WTC11 (cell line): ENCODE results near the gene HTRA2. TPM values are rescaled to one million over a fixed set of nuclear protein-coding genes. Genes with fewer than 3 reads are reported as not detected.

ENCODE experiments used
- ATAC-seq: fragments of 200-7000 bp; cut with Tn5 transposase; 2 replicates; pipeline ENCODE4 v1.10.0; 2021; ENCODE audit warnings: mild to moderate bottlenecking, moderate library complexity
- CTCF ChIA-PET: fragments of 300-600 bp; sonication (Branson Sonifier 250); formaldehyde crosslinking; loops from one replicate; lab custom pipeline; 2021; ENCODE audit warnings: antibody characterized with exemption; lab: Charles Lee
- POLR2A ChIA-PET: fragments of 350-600 bp; sonication (Branson Sonifier 250); formaldehyde crosslinking; loops from one replicate; lab custom pipeline; 2021; ENCODE audit warnings: antibody characterized with exemption; lab: Charles Lee
- DNase-seq: peaks from one replicate; pipeline ENCODE4 v3.0.0; 2021; ENCODE audit warnings: low spot score
- H3K27ac Mint-ChIP-seq: 2 replicates; pipeline ENCODE4 v1.8.0; 2021; ENCODE audit warnings: mixed read lengths
- H3K27me3 Mint-ChIP-seq: 2 replicates; pipeline ENCODE4 v1.8.0; 2021; ENCODE audit warnings: low read depth, mild to moderate bottlenecking, moderate library complexity, mixed read lengths
- H3K36me3 Mint-ChIP-seq: 2 replicates; pipeline ENCODE4 v1.8.0; 2021; ENCODE audit warnings: mixed read lengths
- H3K4me1 Mint-ChIP-seq: 2 replicates; pipeline ENCODE4 v1.8.0; 2022; ENCODE audit warnings: mixed read lengths
- H3K4me3 Mint-ChIP-seq: 2 replicates; pipeline ENCODE4 v1.8.0; 2021; ENCODE audit warnings: mild to moderate bottlenecking, moderate library complexity, mixed read lengths
- H3K9me3 Mint-ChIP-seq: 2 replicates; pipeline ENCODE4 v1.8.0; 2021; ENCODE audit warnings: mixed read lengths
- ATF1 ChIP-seq: sonication (generic); formaldehyde crosslinking; IDR thresholded peaks from 2 replicates; pipeline ENCODE4 v1.8.1; 2023; ENCODE audit warnings: mild to moderate bottlenecking, moderate library complexity, missing genetic modification reagents
- CREM ChIP-seq: sonication (generic); formaldehyde crosslinking; IDR thresholded peaks from 2 replicates; pipeline ENCODE4 v1.8.1; 2022; ENCODE audit warnings: mild to moderate bottlenecking, missing genetic modification reagents, moderate library complexity
- ELF4 ChIP-seq: sonication (generic); formaldehyde crosslinking; IDR thresholded peaks from 2 replicates; pipeline ENCODE4 v1.8.1; 2022; ENCODE audit warnings: low read depth, mild to moderate bottlenecking, moderate library complexity, missing genetic modification reagents
- EMX1 ChIP-seq: fragments of 250-450 bp; sonication (Bioruptor Pico); IDR thresholded peaks from 2 replicates; pipeline ENCODE4 v1.8.0; 2021; ENCODE audit warnings: mild to moderate bottlenecking
- ESRRA ChIP-seq: sonication (generic); formaldehyde crosslinking; IDR thresholded peaks from 2 replicates; pipeline ENCODE4 v1.8.1; 2022; ENCODE audit warnings: mild to moderate bottlenecking, missing genetic modification reagents, borderline replicate concordance
- FOXK1 ChIP-seq: sonication (generic); formaldehyde crosslinking; IDR thresholded peaks from 2 replicates; pipeline ENCODE4 v1.8.0; 2022; ENCODE audit warnings: mild to moderate bottlenecking, moderate library complexity, missing genetic modification reagents
- FOXP1 ChIP-seq: sonication (generic); formaldehyde crosslinking; IDR thresholded peaks from 2 replicates; pipeline ENCODE4 v1.8.0; 2022; ENCODE audit warnings: missing genetic modification reagents, mild to moderate bottlenecking, moderate library complexity, borderline replicate concordance
- JAZF1 ChIP-seq: fragments of 250-450 bp; sonication (Bioruptor Pico); IDR thresholded peaks from 2 replicates; pipeline ENCODE4 v1.9.0; 2021; ENCODE audit warnings: moderate library complexity, mild to moderate bottlenecking, inconsistent platforms
- MXD4 ChIP-seq: fragments of 250-450 bp; sonication (Bioruptor Pico); IDR thresholded peaks from 2 replicates; pipeline ENCODE4 v1.8.0; 2021; ENCODE audit warnings: mild to moderate bottlenecking, moderate library complexity, borderline replicate concordance
- MYBL2 ChIP-seq: sonication (generic); formaldehyde crosslinking; IDR thresholded peaks from 2 replicates; pipeline ENCODE4 v1.8.1; 2023; ENCODE audit warnings: mild to moderate bottlenecking, moderate library complexity, missing genetic modification reagents
- TCF7 ChIP-seq: sonication (generic); formaldehyde crosslinking; IDR thresholded peaks from 2 replicates; pipeline ENCODE4 v1.8.0; 2022; ENCODE audit warnings: mild to moderate bottlenecking, low read depth, missing genetic modification reagents, moderate library complexity
- TP53 ChIP-seq: sonication (generic); formaldehyde crosslinking; IDR thresholded peaks from 2 replicates; pipeline ENCODE4 v1.8.1; 2023; ENCODE audit warnings: mild to moderate bottlenecking, missing genetic modification reagents
- ZNF121 ChIP-seq: sonication (generic); formaldehyde crosslinking; IDR thresholded peaks from 2 replicates; pipeline ENCODE4 v1.8.0; 2023; ENCODE audit warnings: missing genetic modification reagents
- ZNF138 ChIP-seq: sonication (generic); formaldehyde crosslinking; conservative IDR thresholded peaks from 2 replicates; pipeline ENCODE4 v1.8.1; 2022; ENCODE audit warnings: mild to moderate bottlenecking, moderate library complexity, missing genetic modification reagents
- ZNF219 ChIP-seq: sonication (generic); formaldehyde crosslinking; IDR thresholded peaks from 2 replicates; pipeline ENCODE4 v1.8.0; 2023; ENCODE audit warnings: missing genetic modification reagents, mild to moderate bottlenecking, borderline replicate concordance
- ZNF317 ChIP-seq: sonication (generic); formaldehyde crosslinking; IDR thresholded peaks from 2 replicates; pipeline ENCODE4 v1.8.1; 2023; ENCODE audit warnings: low read depth, mild to moderate bottlenecking, moderate library complexity, missing genetic modification reagents, borderline replicate concordance
- total RNA-seq: library from RNA; stranded (reverse); gene quantifications from 3 replicates; pipeline ENCODE4 v1.2.3, GENCODE V29; 2021
- TF ChIP-seq, protein P1 (sequence below): sonication (generic); formaldehyde crosslinking; IDR thresholded peaks from 2 replicates; pipeline ENCODE4 v1.8.0; 2023; ENCODE audit warnings: missing genetic modification reagents, mild to moderate bottlenecking, borderline replicate concordance
- TF ChIP-seq, protein P2 (sequence below): fragments of 200-600 bp; IDR thresholded peaks from 2 replicates; pipeline ENCODE4 v1.8.0; 2022; ENCODE audit warnings: antibody characterized with exemption
- TF ChIP-seq, protein P3 (sequence below): sonication (generic); formaldehyde crosslinking; IDR thresholded peaks from 2 replicates; pipeline ENCODE4 v1.8.1; 2023; ENCODE audit warnings: mild to moderate bottlenecking, missing genetic modification reagents, moderate library complexity
- TF ChIP-seq, protein P4 (sequence below): sonication (generic); formaldehyde crosslinking; conservative IDR thresholded peaks from 2 replicates; pipeline ENCODE4 v1.8.1; 2022; ENCODE audit warnings: mild to moderate bottlenecking, missing genetic modification reagents
- TF ChIP-seq, protein P5 (sequence below): fragments of 250-450 bp; sonication (Bioruptor Pico); conservative IDR thresholded peaks from 2 replicates; pipeline ENCODE4 v1.9.0; 2021; ENCODE audit warnings: mild to moderate bottlenecking
- TF ChIP-seq, protein P6 (sequence below): sonication (generic); formaldehyde crosslinking; IDR thresholded peaks from 2 replicates; pipeline ENCODE4 v1.8.1; 2023; ENCODE audit warnings: mild to moderate bottlenecking, missing genetic modification reagents
- TF ChIP-seq, protein P7 (sequence below): sonication (generic); formaldehyde crosslinking; IDR thresholded peaks from 2 replicates; pipeline ENCODE4 v1.8.1; 2023; ENCODE audit warnings: mild to moderate bottlenecking, missing genetic modification reagents, moderate library complexity

HTRA2 gene
- total RNA-seq, 1 experiment from 2014 or later: 30.0 TPM

DNA sequence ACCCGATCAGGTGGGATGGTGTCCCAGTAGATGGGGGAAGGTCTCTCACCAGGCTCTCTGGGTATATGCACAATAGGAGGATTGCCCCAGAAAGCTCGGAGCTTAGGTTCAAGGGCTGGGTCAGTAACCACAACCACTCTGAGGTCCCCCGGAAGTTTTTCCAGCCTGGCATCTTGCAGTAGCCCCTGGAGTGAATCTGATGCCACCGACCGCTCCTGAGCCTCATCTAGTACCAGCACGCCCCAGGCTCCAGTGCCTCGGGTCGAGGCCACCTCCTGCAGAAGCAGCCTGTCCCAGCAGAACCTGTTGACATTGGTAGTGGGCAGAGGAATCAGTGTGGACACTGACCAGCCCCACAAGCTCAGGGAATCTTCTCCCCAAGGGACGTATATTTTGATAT lies 5.7 kb upstream of the HTRA2 start:
- no peak for DNase-seq
- Mint-ChIP-seq H3K27me3 (peaks cover 47% of the 10 kb centered on the region), H3K4me1 (peaks cover 10% of the 10 kb centered on the region), H3K27ac (no peak overlapping the region), H3K9me3 (0 out of 2 replicates have a peak, but pooled peaks cover 3% of the 10 kb centered on the region), H3K4me3 (no peak overlapping the region)
- POLR2A ChIA-PET: no interaction called here
- ATAC-seq: no peak
- TF ChIP-seq, protein P1, sequence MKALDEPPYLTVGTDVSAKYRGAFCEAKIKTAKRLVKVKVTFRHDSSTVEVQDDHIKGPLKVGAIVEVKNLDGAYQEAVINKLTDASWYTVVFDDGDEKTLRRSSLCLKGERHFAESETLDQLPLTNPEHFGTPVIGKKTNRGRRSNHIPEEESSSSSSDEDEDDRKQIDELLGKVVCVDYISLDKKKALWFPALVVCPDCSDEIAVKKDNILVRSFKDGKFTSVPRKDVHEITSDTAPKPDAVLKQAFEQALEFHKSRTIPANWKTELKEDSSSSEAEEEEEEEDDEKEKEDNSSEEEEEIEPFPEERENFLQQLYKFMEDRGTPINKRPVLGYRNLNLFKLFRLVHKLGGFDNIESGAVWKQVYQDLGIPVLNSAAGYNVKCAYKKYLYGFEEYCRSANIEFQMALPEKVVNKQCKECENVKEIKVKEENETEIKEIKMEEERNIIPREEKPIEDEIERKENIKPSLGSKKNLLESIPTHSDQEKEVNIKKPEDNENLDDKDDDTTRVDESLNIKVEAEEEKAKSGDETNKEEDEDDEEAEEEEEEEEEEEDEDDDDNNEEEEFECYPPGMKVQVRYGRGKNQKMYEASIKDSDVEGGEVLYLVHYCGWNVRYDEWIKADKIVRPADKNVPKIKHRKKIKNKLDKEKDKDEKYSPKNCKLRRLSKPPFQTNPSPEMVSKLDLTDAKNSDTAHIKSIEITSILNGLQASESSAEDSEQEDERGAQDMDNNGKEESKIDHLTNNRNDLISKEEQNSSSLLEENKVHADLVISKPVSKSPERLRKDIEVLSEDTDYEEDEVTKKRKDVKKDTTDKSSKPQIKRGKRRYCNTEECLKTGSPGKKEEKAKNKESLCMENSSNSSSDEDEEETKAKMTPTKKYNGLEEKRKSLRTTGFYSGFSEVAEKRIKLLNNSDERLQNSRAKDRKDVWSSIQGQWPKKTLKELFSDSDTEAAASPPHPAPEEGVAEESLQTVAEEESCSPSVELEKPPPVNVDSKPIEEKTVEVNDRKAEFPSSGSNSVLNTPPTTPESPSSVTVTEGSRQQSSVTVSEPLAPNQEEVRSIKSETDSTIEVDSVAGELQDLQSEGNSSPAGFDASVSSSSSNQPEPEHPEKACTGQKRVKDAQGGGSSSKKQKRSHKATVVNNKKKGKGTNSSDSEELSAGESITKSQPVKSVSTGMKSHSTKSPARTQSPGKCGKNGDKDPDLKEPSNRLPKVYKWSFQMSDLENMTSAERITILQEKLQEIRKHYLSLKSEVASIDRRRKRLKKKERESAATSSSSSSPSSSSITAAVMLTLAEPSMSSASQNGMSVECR: no peak
- TF ChIP-seq, protein P2, sequence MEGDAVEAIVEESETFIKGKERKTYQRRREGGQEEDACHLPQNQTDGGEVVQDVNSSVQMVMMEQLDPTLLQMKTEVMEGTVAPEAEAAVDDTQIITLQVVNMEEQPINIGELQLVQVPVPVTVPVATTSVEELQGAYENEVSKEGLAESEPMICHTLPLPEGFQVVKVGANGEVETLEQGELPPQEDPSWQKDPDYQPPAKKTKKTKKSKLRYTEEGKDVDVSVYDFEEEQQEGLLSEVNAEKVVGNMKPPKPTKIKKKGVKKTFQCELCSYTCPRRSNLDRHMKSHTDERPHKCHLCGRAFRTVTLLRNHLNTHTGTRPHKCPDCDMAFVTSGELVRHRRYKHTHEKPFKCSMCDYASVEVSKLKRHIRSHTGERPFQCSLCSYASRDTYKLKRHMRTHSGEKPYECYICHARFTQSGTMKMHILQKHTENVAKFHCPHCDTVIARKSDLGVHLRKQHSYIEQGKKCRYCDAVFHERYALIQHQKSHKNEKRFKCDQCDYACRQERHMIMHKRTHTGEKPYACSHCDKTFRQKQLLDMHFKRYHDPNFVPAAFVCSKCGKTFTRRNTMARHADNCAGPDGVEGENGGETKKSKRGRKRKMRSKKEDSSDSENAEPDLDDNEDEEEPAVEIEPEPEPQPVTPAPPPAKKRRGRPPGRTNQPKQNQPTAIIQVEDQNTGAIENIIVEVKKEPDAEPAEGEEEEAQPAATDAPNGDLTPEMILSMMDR: no peak
- TF ChIP-seq ELF4 (CRISPR knock-in tag) (no peak), MXD4 (no peak)
- TF ChIP-seq, all 79 proteins: peak for 0
- peaks cover 21% of the 10 kb centered on the region for H3K36me3 Mint-ChIP-seq
- CTCF ChIA-PET: no interaction called here

DNA sequence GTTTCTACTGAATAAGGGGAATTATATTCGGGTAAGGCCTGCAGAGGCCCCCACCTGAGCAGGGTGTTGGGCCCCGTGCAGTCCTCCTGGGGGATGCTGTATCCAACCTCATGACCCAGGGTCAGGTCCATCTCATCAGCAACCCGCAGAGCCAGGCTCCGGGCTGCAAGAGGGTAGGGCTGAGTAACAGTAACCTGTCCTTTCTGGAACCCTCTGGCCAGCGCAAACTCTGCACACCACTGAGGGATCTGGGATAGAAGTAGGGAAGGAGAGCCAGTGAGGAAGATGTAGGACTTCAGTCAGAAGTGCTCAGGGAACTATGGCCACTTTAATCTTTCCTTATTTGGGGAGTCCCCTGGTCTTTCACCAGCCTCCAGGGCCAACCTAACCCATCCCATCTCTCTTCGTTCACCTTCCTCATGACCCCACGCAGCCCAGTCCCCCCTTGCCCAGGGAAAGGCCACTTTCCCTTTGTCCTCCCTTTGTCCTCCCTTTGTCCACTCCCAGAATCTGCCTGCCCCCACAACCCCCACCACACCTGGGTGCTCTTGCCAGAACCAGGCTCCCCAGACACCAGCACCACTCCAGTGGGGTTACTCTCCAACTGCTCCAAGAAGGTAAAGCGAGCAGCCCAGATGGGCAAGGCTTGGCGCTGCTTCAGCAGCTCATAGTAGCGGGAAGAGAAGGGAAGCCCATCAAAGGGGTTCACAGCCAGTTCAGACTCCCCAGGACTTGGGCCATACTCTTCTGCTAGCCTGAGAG lies 4.6 kb upstream of the HTRA2 start:
- Mint-ChIP-seq H3K4me1 (peaks cover 11% of the 10 kb centered on the region), H3K36me3 (peaks cover 21% of the 10 kb centered on the region), H3K4me3 (no peak overlapping the region), H3K27me3 (peaks cover 36% of the 10 kb centered on the region), H3K9me3 (0 out of 2 replicates have a peak, but pooled peaks cover 3% of the 10 kb centered on the region), H3K27ac (no peak overlapping the region)
- DNase-seq (no peak), ATAC-seq (no peak)
- POLR2A ChIA-PET: no interaction called here
- TF ChIP-seq ESRRA (CRISPR knock-in tag): no peak
- no peak for TF ChIP-seq ATF1
- no peak for TF ChIP-seq TP53 (CRISPR knock-in tag)
- no peak for TF ChIP-seq CREM (CRISPR knock-in tag)
- no peak for TF ChIP-seq FOXP1 (CRISPR knock-in tag)
- TF ChIP-seq, protein P3, sequence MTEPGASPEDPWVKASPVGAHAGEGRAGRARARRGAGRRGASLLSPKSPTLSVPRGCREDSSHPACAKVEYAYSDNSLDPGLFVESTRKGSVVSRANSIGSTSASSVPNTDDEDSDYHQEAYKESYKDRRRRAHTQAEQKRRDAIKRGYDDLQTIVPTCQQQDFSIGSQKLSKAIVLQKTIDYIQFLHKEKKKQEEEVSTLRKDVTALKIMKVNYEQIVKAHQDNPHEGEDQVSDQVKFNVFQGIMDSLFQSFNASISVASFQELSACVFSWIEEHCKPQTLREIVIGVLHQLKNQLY (CRISPR knock-in tag): no peak
- no peak for TF ChIP-seq TCF7 (CRISPR knock-in tag)
- TF ChIP-seq MYBL2 (CRISPR knock-in tag): no peak
- TF ChIP-seq FOXK1 (CRISPR knock-in tag): no peak
- TF ChIP-seq, protein P4, sequence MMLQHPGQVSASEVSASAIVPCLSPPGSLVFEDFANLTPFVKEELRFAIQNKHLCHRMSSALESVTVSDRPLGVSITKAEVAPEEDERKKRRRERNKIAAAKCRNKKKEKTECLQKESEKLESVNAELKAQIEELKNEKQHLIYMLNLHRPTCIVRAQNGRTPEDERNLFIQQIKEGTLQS (CRISPR knock-in tag): no peak
- no peak for TF ChIP-seq EMX1 (CRISPR knock-in tag)
- TF ChIP-seq ZNF121 (CRISPR knock-in tag): no peak
- TF ChIP-seq, protein P5, sequence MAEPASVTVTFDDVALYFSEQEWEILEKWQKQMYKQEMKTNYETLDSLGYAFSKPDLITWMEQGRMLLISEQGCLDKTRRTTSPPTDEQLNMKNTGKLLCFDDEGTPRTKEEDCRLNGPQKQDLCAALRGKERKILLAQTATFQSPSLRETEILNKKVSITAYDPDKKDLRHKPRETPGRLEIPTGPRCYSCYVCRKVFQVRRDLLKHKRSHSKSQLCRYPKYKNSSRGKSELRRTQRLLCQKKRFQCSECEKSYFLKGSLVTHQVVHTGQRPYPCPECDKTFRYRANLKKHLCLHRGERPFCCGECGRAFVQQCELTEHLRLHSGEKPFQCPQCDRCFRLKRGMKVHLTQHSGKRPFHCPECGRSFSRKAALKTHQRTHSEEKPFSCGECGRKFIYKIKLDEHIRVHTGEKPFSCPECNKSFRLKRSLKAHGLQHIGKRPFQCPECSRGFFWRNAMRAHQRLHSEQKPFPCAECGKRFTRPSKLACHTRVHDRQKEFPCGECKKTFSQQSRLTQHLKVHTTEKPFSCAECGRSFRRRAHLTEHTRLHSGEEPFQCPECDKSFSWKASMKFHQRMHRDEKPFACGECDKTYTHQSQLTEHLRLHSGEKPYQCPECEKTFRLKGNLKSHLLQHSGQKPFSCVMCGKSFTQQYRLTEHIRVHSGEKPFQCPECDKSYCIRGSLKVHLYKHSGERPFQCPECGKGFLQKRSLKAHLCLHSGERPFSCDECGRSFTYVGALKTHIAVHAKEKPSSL: no peak
- no peak for TF ChIP-seq ZNF138
- TF ChIP-seq, protein P6, sequence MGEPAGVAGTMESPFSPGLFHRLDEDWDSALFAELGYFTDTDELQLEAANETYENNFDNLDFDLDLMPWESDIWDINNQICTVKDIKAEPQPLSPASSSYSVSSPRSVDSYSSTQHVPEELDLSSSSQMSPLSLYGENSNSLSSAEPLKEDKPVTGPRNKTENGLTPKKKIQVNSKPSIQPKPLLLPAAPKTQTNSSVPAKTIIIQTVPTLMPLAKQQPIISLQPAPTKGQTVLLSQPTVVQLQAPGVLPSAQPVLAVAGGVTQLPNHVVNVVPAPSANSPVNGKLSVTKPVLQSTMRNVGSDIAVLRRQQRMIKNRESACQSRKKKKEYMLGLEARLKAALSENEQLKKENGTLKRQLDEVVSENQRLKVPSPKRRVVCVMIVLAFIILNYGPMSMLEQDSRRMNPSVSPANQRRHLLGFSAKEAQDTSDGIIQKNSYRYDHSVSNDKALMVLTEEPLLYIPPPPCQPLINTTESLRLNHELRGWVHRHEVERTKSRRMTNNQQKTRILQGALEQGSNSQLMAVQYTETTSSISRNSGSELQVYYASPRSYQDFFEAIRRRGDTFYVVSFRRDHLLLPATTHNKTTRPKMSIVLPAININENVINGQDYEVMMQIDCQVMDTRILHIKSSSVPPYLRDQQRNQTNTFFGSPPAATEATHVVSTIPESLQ (CRISPR knock-in tag): no peak
- TF ChIP-seq, protein P7, sequence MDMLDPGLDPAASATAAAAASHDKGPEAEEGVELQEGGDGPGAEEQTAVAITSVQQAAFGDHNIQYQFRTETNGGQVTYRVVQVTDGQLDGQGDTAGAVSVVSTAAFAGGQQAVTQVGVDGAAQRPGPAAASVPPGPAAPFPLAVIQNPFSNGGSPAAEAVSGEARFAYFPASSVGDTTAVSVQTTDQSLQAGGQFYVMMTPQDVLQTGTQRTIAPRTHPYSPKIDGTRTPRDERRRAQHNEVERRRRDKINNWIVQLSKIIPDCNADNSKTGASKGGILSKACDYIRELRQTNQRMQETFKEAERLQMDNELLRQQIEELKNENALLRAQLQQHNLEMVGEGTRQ: no peak
- no peak for TF ChIP-seq ZNF219
- no peak for TF ChIP-seq ZNF317
- no peak for TF ChIP-seq JAZF1 (CRISPR knock-in tag)
- CTCF ChIA-PET: interaction anchor here (1.2 to 1.3 kb wide), 2 partner anchors 11 to 47 kb away, joined by 5 read pairs; no protein-coding TSS in a partner anchor
